ENCODE data around the gene MPZL1. TPM values are rescaled to one million over a fixed set of nuclear protein-coding genes. Genes with fewer than 3 reads are reported as not detected.

Gene MPZL1
- total and polyA plus RNA-seq, 2 of the 8 experiments (the other 6 are each of a cell fraction or from before 2014, with no cell fraction given): 37.8 to 120 TPM

DNA sequence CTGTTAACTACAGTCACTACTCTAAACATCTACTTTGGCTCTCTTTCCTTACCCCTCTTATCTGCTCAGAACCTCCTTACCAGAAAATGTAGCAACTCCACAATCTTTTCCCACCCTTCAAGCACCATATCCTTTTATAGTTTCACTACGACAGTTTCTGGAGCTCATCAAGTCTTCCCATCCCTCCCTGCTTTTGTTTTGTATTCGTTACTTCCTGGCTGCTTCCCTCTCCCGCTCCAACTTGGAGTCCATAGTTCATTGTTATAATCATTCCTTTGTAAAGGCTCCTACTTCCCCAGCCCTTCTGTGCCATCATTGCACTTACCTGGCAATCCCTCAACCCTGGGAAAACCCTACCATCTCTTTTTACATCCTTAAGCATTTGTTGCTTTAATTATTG lies 18.0 kb downstream of the MPZL1 start:
- no peaks in the 10 kb centered on the region for H3K23me2 ChIP-seq (ENCODE audit: low read depth, low read length)
- H2BK120ac ChIP-seq (replicated peaks; ENCODE audit: low read depth, low read length): no peak overlapping the region
- DNase-seq (ENCODE audit: low read depth in 1 of 2, low spot score in 2 of 2) (no peak), FAIRE-seq (no peak)
- H2AK5ac ChIP-seq (ENCODE audit: low read depth, low read length): no peak overlapping the region
- H2BK12ac ChIP-seq (ENCODE audit: low read depth, low read length): no peak overlapping the region
- H3K27ac ChIP-seq (ENCODE audit: low read depth, low read length): no peak overlapping the region
- no peak overlapping the region for H4K5ac ChIP-seq (ENCODE audit: insufficient read length, low read depth, low read length)
- no peak overlapping the region for H3K4ac ChIP-seq (replicated peaks; ENCODE audit: insufficient read length, low read depth, low read length)
- H3K9me3 ChIP-seq (ENCODE audit: insufficient read depth in 2 of 2, low read depth in 1 of 2, low read length in 1 of 2): peaks cover 0 to 4% of the 10 kb centered on the region in 2 experiments; a peak in 1 of 4 replicates
- no peak overlapping the region for H3K23ac ChIP-seq (ENCODE audit: insufficient read length)
- no peak overlapping the region for H4K91ac ChIP-seq (replicated peaks; ENCODE audit: insufficient read length, low read length)
- 74% methylated on average over 3 of the region's 3 CpGs; no CpG with 5 or more reads in 1 of the 2 experiments for WGBS, 2 experiments (ENCODE audit: extremely low coverage in 1 of 2, insufficient coverage in 1 of 2, insufficient read length in 1 of 2, insufficient replicate concordance in 2 of 2, low coverage in 1 of 2, low lambda C conversion rate in 2 of 2, missing lambda C conversion rate in 1 of 2)
- no peaks in the 10 kb centered on the region for H3K36me3 ChIP-seq (ENCODE audit: control insufficient read depth in 2 of 4, insufficient read depth in 4 of 4, low read length in 3 of 4)
- H3K9ac ChIP-seq (replicated peaks in 1 of 4; ENCODE audit: extremely low read depth in 1 of 4, low read depth in 3 of 4, low read length in 3 of 4): no peak overlapping the region
- H2AFZ ChIP-seq (ENCODE audit: low read length): no peak overlapping the region
- no peak overlapping the region for H3K4me3 ChIP-seq (ENCODE audit: extremely low read depth in 1 of 4, insufficient read depth in 2 of 4, low read depth in 3 of 4, low read length in 4 of 4)
- H3K56ac ChIP-seq (replicated peaks; ENCODE audit: insufficient read length, low read depth, low read length): no peak overlapping the region
- CTCF ChIA-PET (ENCODE audit: partially characterized antibody): interaction anchor here (0.6 to 1.0 kb wide), 3 partner anchors 9 to 51 kb away, joined by 3 read pairs; no protein-coding TSS in a partner anchor
- no peaks in the 10 kb centered on the region for H3K27me3 ChIP-seq (replicated peaks in 1 of 4; ENCODE audit: control insufficient read depth in 3 of 4, extremely low read depth in 1 of 4, insufficient read depth in 3 of 4, low read length in 3 of 4)
- peaks cover 3 to 71% of the 10 kb centered on the region in 2 experiments; a peak in 3 of 4 replicates for H3K79me2 ChIP-seq (ENCODE audit: control insufficient read depth in 1 of 2, insufficient read depth in 2 of 2, low read length in 2 of 2)
- H3K18ac ChIP-seq (ENCODE audit: extremely low read depth, low read length): no peak overlapping the region
- peaks cover 6% of the 10 kb centered on the region for H3K79me1 ChIP-seq (ENCODE audit: low read depth, low read length)
- H4K20me1 ChIP-seq (replicated peaks in 1 of 2; ENCODE audit: control insufficient read depth in 1 of 2, insufficient read depth in 2 of 2, low read length in 2 of 2): peaks cover 1 to 10% of the 10 kb centered on the region in 2 experiments
- POLR2A ChIA-PET (ENCODE audit: partially characterized antibody): no interaction called here
- H4K8ac ChIP-seq (ENCODE audit: extremely low read depth, insufficient read depth, low read length): no peak overlapping the region
- no peak overlapping the region for H3K4me2 ChIP-seq (ENCODE audit: insufficient read depth in 1 of 2, low read depth in 2 of 2, low read length in 2 of 2)
- no peak overlapping the region for H3K14ac ChIP-seq (ENCODE audit: insufficient read length)
- no peak overlapping the region for H2BK20ac ChIP-seq (ENCODE audit: low read length)
- peaks cover 0 to 4% (median under 1%) of the 10 kb centered on the region in 4 experiments; a peak in 3 of 7 replicates for H3K4me1 ChIP-seq (replicated peaks in 1 of 4; ENCODE audit: control insufficient read depth in 3 of 4, insufficient read depth in 4 of 4, low read length in 3 of 4)
- no peak overlapping the region for H2BK5ac ChIP-seq (ENCODE audit: low read depth, low read length)
- H2BK15ac ChIP-seq (ENCODE audit: low read length): no peak overlapping the region
- TF ChIP-seq TEAD4 (IDR thresholded peaks at IDR 0.05; ENCODE audit: low read depth, low read length): no peak
- TF ChIP-seq SUZ12 (IDR thresholded peaks at IDR 0.05; ENCODE audit: low read length): no peak
- no peak for TF ChIP-seq RAD21 (IDR thresholded peaks at IDR 0.05 in 1 of 2, conservative IDR thresholded peaks at IDR 0.05 in 1 of 2; ENCODE audit: low read depth in 2 of 2, low read length in 2 of 2)
- no peak for TF ChIP-seq KDM1A (IDR thresholded peaks at IDR 0.05; ENCODE audit: borderline replicate concordance, low read length)
